ENCODE results near the gene PTPN11.

- TF ChIP-seq YY1 (IDR thresholded peaks at IDR 0.05; ENCODE audit: insufficient read depth, insufficient read length) (no peak), SUZ12 (IDR thresholded peaks at IDR 0.05; ENCODE audit: extremely low read depth, insufficient read depth, insufficient read length) (no peak), ZNF274 (IDR thresholded peaks at IDR 0.05; ENCODE audit: low read depth, low read length) (no peak)
Observed at GRCh38 chr12:112422531-112422930, 3.8 kb downstream of the PTPN11 start.

Measured in NT2/D1 (cell line).